Activated CD4-positive, alpha-beta memory T cell treated with anti-CD3 and anti-CD28 coated beads, Interleukin-2, amount 10 ng/mL, durations not matched to agents 7 days and 5 days (primary cell): Measurements from ENCODE around the gene GRK1. TPM values are rescaled to one million over a fixed set of nuclear protein-coding genes. Genes with fewer than 3 reads are reported as not detected.
"Not testable (repeated sequence)": the region's sequence is repeated elsewhere in the genome, so short reads cannot be mapped to it uniquely, and the experiment has no call there.

Experiments
- CTCF ChIA-PET: fragments of 350-600 bp; sonication (Branson Sonifier 250); formaldehyde crosslinking; loops from one replicate; lab custom pipeline; 2021; ENCODE audit warnings: antibody characterized with exemption, inconsistent platforms; lab: Charles Lee
- POLR2A ChIA-PET: fragments of 350-600 bp; sonication (Branson Sonifier 250); formaldehyde crosslinking; loops from one replicate; lab custom pipeline; 2021; ENCODE audit warnings: antibody characterized with exemption; lab: Charles Lee
- DNase-seq: peaks from one replicate; pipeline ENCODE4 v3.0.0-alpha.2; 2020
- H3K27ac Mint-ChIP-seq: one replicate; pipeline ENCODE4 v1.8.0; 2021; ENCODE audit warnings: mild to moderate bottlenecking, mixed read lengths
- H3K27me3 Mint-ChIP-seq: one replicate; pipeline ENCODE4 v1.8.0; 2021; ENCODE audit warnings: mixed read lengths
- H3K36me3 Mint-ChIP-seq: one replicate; pipeline ENCODE4 v1.8.0; 2021; ENCODE audit warnings: low read depth, mixed read lengths
- H3K4me1 Mint-ChIP-seq: one replicate; pipeline ENCODE4 v1.8.0; 2021; ENCODE audit warnings: mixed read lengths
- H3K4me3 Mint-ChIP-seq: one replicate; pipeline ENCODE4 v1.8.0; 2021; ENCODE audit warnings: mild to moderate bottlenecking, mixed read lengths
- H3K9me3 Mint-ChIP-seq: one replicate; pipeline ENCODE4 v1.8.0; 2021; ENCODE audit warnings: mixed read lengths
- total RNA-seq, 2 experiments: library from RNA; stranded (reverse); gene quantifications; one replicate each; pipeline ENCODE4 v1.2.3, GENCODE V29; 2021

GRK1 gene
- total RNA-seq, 2 experiments from 2014 or later = not detected

DNA sequence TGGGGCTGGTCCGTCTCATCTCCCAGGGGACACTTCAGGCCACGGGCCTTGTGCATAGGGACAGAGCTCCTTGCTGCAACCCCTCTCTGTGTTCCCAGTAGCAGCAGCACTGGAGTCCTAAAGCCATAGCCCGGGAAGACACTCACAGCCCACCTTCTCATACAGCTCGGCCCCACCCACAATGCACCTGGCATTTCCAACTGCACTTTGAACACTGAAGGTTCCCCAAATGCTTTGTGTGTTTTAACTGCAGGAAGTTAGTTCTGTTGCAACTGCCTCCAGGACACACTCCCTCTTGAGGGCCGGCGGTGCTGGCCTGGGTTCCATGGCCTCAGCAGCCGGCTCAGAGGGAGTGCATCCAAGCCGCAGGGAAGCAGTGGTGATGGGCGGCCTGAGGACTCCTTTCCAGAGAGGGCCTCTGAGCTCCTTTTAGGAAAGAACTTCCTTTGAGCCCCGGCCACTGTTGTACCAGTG, 69.3 kb downstream of the GRK1 start:
- Mint-ChIP-seq H3K27ac (no peak overlapping the region), H3K4me1 (peaks cover 9% of the 10 kb centered on the region), H3K36me3 (no peaks in the 10 kb centered on the region), H3K27me3 (peaks cover 17% of the 10 kb centered on the region), H3K4me3 (no peak overlapping the region), H3K9me3 (peaks cover 9% of the 10 kb centered on the region)
- POLR2A ChIA-PET = no interaction called here
- CTCF ChIA-PET = no interaction called here
- DNase-seq = no peak

DNA sequence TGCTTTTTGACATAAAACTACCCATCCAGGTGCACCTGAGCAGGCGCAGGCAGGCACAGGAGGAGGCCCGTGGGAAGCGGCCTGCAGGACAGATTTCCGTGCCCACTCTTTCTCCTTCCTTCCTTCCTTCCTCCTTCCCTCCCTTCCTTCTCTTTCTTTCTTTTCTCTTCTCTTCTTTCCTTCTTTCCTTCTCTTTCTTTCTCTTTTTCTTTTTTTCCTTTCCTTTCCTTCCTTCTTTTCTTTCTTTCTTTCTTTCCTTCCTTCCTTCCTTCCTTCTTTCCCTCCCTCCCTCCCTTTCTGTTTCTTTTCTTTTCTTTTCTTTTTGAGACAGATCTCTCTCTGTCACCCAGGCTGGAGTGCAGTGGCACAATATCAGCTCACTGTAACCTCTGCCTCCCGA, 70.8 kb downstream of the GRK1 start:
- Mint-ChIP-seq H3K4me1 (peaks cover 24% of the 10 kb centered on the region), H3K27me3 (peaks cover 25% of the 10 kb centered on the region), H3K27ac (no peak overlapping the region), H3K36me3 (no peaks in the 10 kb centered on the region), H3K4me3 (no peak overlapping the region), H3K9me3 (peaks cover 9% of the 10 kb centered on the region)
- no peak for DNase-seq
- CTCF ChIA-PET = no interaction called here
- POLR2A ChIA-PET = no interaction called here

DNA sequence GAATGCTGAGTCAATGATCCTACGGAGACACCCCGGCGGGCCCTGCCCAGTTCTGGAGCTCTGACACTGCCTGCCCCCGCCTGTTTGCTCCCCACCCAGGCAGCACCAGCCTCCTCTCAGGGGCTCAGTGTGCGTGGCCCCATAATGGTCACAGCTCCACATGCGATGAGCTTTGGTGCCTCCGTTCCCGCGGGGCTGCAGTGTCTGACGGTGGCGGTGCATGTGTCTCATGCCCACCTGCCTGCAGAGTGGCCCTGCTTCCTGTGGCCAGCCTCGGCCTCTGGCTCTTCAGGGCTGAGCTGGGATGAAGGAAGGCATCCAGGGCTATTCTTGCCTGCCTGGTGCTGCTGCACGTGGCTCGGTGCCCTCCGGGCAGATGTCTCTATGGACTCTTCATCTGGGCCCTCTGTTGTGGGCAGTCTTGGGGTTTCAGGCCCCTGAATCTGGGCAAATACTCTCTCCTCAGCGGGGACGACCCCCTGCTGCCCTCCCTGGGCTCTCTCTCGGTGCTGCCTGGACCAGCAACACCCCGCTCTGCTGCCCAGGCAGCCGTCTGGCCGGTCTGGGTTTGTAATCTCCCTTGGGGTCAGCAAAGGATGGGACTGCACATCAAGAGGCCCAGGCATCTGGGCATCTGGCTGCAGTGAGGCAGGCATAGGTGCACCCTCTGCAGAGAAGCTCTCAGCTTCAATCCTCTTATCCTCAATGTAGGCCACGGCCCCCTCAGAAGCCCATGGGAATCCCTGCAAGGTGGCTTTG, 72.7 kb downstream of the GRK1 start:
- no peak overlapping the region for H3K27ac Mint-ChIP-seq
- POLR2A ChIA-PET = no interaction called here
- CTCF ChIA-PET = interaction anchor here (0.6 kb wide), 1 partner anchor 288 kb away, joined by 3 read pairs; no protein-coding TSS in a partner anchor

DNA sequence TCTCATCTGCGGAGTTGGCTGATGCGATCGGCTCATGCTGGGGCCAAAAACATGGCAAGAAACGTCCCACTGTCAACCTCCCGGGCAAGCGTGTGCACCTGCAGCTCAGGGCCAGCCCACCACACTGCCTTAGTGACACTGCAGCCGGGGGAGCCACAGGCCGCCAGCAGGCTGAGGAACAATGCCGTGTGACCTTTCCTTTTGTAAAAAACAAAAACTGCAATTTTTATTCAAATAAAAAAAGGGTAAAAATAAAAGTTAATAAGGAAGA, 73.2 kb downstream of the GRK1 start:
- no peak overlapping the region for H3K4me3 Mint-ChIP-seq
- ChIA-PET POLR2A (no interaction called here), CTCF (no interaction called here)
- no peak for DNase-seq
- no peaks in the 10 kb centered on the region for H3K9me3 Mint-ChIP-seq
- H3K27ac Mint-ChIP-seq = no peak overlapping the region
- no peaks in the 10 kb centered on the region for H3K36me3 Mint-ChIP-seq
- peaks cover 24% of the 10 kb centered on the region for H3K4me1 Mint-ChIP-seq
- peaks cover 30% of the 10 kb centered on the region for H3K27me3 Mint-ChIP-seq

More for the DNA sequence above, 72.7 kb downstream of the GRK1 start:
- H3K4me3 Mint-ChIP-seq = no peak overlapping the region
- H3K4me1 Mint-ChIP-seq = peaks cover 24% of the 10 kb centered on the region
- H3K36me3 Mint-ChIP-seq = no peaks in the 10 kb centered on the region
- H3K9me3 Mint-ChIP-seq = no peaks in the 10 kb centered on the region
- DNase-seq = no peak
- H3K27me3 Mint-ChIP-seq = peaks cover 28% of the 10 kb centered on the region

DNA sequence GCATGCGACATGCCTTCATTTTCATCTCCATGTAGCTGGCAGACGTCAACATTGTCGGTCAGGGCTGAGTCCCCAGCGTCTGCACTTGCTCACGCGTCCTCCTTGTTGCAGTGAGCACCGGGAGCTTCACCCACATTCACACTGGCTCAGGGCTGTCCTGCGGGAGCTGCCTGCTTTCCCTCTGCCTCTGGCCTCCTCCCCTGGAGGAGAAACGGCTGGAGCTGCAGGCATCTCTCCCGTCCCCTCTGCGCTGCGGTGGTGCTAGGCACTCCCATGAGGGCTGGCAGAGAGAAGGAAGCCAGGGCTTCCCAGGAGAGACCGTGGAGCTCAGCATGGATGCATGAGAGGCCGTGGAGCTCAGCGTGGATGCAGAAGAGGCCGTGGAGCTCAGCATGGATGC, 73.6 kb downstream of the GRK1 start:
- no peak overlapping the region for H3K27ac Mint-ChIP-seq
- peaks cover 30% of the 10 kb centered on the region for H3K27me3 Mint-ChIP-seq
- ChIA-PET POLR2A (no interaction called here), CTCF (interaction anchor here (1.7 kb wide), 1 partner anchor 16 kb away, joined by 4 read pairs; no protein-coding TSS in a partner anchor)
- H3K4me3 Mint-ChIP-seq = no peak overlapping the region
- H3K4me1 Mint-ChIP-seq = peaks cover 24% of the 10 kb centered on the region
- DNase-seq = no peak
- no peaks in the 10 kb centered on the region for H3K9me3 Mint-ChIP-seq
- no peaks in the 10 kb centered on the region for H3K36me3 Mint-ChIP-seq

DNA sequence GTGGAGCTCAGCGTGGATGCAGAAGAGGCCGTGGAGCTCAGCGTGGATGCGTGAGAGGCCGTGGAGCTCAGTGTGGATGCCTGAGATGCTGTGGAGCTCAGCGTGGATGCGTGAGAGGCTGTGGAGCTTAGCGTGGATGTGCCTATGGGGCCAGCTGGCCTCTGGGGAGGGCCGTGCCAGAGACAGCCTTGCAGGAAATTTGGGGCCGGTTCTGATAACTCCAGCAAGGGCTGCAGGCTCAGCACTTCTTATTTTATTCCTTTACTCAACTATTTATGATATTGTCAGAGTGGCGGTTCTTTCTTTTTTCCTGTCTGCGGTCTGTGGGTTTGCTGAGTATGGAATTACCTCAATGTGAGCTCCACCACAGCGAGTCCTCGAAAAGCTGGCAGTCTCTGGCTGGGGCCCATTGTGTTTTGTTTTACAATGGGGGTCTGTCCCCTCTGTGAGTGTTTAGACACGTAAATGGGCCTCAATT, 74.2 kb downstream of the GRK1 start:
- H3K4me3 Mint-ChIP-seq = no peak overlapping the region
- H3K36me3 Mint-ChIP-seq = no peaks in the 10 kb centered on the region
- H3K4me1 Mint-ChIP-seq = peaks cover 24% of the 10 kb centered on the region
- CTCF ChIA-PET = interaction anchor here (0.6 to 1.7 kb wide), 2 partner anchors 17 to 495 kb away, joined by 3 to 4 read pairs; no protein-coding TSS in a partner anchor
- DNase-seq = peak; percentile 48
- no peaks in the 10 kb centered on the region for H3K9me3 Mint-ChIP-seq
- no peak overlapping the region for H3K27ac Mint-ChIP-seq
- POLR2A ChIA-PET = no interaction called here
- peaks cover 30% of the 10 kb centered on the region for H3K27me3 Mint-ChIP-seq

DNA sequence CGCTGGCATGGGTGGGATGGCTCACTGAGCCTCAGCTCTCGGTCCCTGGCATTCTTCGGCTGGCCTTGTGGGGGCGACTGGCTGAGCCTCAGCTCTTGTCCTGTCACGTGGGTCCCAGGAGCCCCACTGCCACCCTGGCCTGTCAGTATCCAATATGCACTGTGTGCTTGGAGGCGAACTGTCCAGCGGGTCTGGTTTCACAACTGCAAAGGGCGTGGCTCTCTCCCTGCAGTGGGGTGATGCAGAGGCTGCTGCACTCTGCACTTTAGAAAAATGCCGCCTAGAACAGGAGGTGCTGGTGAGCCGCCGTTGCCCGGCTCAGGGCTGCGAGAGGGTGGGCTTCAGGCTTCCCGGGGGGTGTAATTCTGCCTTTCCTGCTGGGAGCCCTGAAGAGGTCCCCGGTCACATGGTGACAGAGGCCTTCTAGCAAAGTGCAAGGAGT, 75.0 kb downstream of the GRK1 start:
- H3K27me3 Mint-ChIP-seq = peaks cover 29% of the 10 kb centered on the region
- peaks cover 24% of the 10 kb centered on the region for H3K4me1 Mint-ChIP-seq
- no peak overlapping the region for H3K4me3 Mint-ChIP-seq
- H3K36me3 Mint-ChIP-seq = no peaks in the 10 kb centered on the region
- H3K9me3 Mint-ChIP-seq = no peaks in the 10 kb centered on the region
- CTCF ChIA-PET = interaction anchor here (0.6 to 1.7 kb wide), 2 partner anchors 18 to 494 kb away, joined by 3 to 4 read pairs; no protein-coding TSS in a partner anchor
- POLR2A ChIA-PET = no interaction called here
- DNase-seq = peak; percentile 38
- H3K27ac Mint-ChIP-seq = no peak overlapping the region

DNA sequence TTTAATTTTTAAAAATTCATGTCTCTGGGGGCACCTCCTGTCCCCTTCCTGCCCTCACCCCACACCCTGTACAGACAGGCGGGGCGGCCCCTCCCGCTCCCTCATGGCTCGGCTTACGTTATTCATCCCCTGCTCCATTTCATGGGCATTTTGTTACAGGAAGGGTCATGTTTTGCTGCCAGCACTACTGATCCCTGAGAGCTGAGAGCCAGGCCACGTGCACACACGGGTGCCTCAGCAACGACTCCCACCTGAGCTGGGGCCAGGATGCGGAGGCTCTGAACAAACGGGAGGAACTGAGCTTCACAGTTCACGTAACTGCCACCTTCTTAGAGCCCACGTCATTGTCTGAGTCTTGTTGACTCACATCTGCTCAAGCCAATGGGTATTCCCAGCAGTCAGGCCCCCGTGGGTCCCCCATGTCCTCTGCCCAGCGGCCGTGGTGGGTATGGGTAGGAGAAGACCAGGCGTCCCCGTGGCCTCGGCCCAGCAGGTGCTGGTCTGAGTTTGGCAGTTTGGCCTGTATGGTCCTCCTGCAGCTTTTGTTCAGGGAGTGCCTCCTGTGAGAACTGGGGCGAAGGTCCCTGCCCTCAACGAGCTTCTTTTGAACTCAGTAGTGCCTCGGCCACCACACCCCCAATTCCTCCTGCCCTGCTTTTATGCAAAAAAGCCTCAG, 75.6 kb downstream of the GRK1 start:
- H3K27ac Mint-ChIP-seq = no peak overlapping the region
- H3K4me3 Mint-ChIP-seq = no peak overlapping the region
- peaks cover 29% of the 10 kb centered on the region for H3K27me3 Mint-ChIP-seq
- no peaks in the 10 kb centered on the region for H3K9me3 Mint-ChIP-seq
- no peaks in the 10 kb centered on the region for H3K36me3 Mint-ChIP-seq
- DNase-seq = no peak
- POLR2A ChIA-PET = no interaction called here
- peaks cover 24% of the 10 kb centered on the region for H3K4me1 Mint-ChIP-seq
- CTCF ChIA-PET = interaction anchor here (1.7 kb wide), 1 partner anchor 18 kb away, joined by 4 read pairs; no protein-coding TSS in a partner anchor

DNA sequence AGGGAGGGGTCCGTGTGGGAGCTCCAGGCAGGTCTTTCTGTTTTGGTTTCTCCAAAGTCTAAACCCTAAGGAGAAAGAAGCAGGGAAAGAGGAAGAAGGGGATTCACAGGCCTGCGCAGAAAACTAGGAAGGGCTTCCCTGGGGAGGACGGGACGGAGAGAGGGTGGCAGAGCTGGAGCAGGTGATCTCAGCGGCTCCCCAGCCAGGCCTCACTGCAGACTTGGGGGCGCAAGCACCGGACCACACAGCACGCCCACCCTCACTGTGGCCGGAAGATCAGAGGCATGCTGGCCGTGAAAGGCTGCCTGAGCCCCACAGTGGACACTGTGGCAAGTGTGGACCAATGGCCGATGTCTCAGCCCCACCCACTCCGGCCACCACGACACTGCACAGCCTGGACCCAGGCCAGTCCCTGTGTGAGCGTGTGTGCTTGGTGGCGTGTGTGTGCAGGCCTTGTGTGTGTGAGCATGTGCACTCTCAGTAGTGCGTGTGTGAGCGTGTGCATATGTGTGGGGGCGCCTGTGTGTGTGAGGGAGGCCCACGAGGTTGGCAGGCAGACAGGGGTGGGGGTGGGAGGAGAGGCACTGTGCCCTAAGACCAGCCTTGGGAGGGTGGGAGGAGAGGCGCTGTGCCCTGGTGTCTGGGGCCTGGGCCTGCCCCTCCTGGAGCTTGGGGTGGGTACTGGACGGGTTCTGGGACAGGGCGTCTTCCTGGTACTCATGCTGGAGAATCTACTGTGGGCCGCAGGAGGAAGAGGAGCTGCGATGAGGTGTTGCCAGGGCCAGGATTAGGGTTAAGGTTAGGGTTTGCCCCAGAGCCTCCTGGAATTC, 76.6 kb downstream of the GRK1 start:
- peaks cover 24% of the 10 kb centered on the region for H3K4me1 Mint-ChIP-seq
- H3K36me3 Mint-ChIP-seq = no peaks in the 10 kb centered on the region
- ChIA-PET POLR2A (no interaction called here), CTCF (no interaction called here)
- DNase-seq = no peak
- H3K27ac Mint-ChIP-seq = no peak overlapping the region
- H3K27me3 Mint-ChIP-seq = peaks cover 29% of the 10 kb centered on the region
- no peaks in the 10 kb centered on the region for H3K9me3 Mint-ChIP-seq
- H3K4me3 Mint-ChIP-seq = no peak overlapping the region

DNA sequence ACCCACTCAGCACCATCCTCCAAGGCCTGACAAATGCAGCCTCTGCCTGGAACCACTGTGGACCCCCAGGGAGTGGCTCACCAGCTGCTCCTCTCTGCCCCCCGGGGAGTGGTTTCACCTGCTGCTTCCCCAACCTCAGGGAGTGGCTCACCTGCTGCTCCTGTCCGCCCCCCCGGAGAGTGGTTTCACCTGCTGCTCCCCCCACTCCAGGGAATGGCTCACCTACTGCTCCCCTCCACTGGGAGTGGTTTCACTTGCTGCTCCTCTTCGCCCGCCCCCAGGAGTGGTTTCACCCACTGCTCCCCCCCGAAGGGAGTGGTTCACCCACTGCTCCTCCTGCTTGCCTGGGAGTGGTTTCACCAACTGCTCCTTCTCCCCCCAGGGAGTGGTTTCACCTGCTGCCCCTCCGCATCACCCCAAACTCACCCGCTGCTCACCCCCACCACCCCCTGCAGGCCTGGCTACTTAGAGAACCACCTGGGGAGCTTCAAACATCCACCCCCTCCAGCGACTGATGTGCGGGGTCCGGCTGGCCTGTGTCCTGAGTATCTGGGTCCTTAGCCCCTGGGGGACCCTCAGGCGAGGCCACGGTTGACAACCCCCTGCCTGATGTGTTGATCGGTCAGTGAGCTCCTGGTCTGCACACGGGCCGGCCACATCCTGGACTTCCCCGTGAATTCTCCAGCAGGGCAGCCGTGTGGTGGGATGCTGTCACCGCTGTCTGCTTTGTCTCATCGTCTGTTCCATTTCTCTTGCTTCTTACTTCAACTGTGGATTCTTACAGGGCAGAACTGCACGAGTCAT, 77.4 kb downstream of the GRK1 start:
- no peaks in the 10 kb centered on the region for H3K36me3 Mint-ChIP-seq
- POLR2A ChIA-PET = interaction anchor here (0.7 kb wide), 1 partner anchor 13 kb away, joined by 3 read pairs; no protein-coding TSS in a partner anchor
- H3K4me1 Mint-ChIP-seq = peaks cover 24% of the 10 kb centered on the region
- CTCF ChIA-PET = no interaction called here
- H3K9me3 Mint-ChIP-seq = no peaks in the 10 kb centered on the region
- H3K27me3 Mint-ChIP-seq = peaks cover 27% of the 10 kb centered on the region
- H3K4me3 Mint-ChIP-seq = no peak overlapping the region
- no peak for DNase-seq
- no peak overlapping the region for H3K27ac Mint-ChIP-seq

DNA sequence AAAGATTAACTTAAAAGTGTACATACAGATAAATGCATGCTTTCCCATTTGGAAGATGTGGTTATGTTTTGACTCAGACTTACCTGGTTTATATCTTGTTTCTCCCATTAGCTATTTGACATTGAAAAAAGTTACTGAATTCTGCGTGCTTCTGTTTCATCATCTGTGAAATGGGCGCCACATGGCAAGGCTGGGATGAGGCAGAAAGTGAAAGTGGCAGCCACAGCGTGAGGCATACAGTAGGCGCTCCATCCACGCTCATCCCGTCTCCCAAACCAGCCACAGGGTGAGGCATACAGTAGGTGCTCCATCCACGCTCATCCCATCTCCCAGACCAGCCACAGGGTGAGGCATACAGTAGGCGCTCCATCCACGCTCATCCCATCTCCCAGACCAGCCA, 78.0 kb downstream of the GRK1 start:
- no peaks in the 10 kb centered on the region for H3K36me3 Mint-ChIP-seq
- ChIA-PET POLR2A (interaction anchor here (0.7 kb wide), 1 partner anchor 14 kb away, joined by 3 read pairs; no protein-coding TSS in a partner anchor), CTCF (no interaction called here)
- peaks cover 24% of the 10 kb centered on the region for H3K4me1 Mint-ChIP-seq
- H3K27ac Mint-ChIP-seq = no peak overlapping the region
- DNase-seq = no peak
- no peak overlapping the region for H3K4me3 Mint-ChIP-seq
- peaks cover 22% of the 10 kb centered on the region for H3K27me3 Mint-ChIP-seq
- H3K9me3 Mint-ChIP-seq = no peaks in the 10 kb centered on the region

DNA sequence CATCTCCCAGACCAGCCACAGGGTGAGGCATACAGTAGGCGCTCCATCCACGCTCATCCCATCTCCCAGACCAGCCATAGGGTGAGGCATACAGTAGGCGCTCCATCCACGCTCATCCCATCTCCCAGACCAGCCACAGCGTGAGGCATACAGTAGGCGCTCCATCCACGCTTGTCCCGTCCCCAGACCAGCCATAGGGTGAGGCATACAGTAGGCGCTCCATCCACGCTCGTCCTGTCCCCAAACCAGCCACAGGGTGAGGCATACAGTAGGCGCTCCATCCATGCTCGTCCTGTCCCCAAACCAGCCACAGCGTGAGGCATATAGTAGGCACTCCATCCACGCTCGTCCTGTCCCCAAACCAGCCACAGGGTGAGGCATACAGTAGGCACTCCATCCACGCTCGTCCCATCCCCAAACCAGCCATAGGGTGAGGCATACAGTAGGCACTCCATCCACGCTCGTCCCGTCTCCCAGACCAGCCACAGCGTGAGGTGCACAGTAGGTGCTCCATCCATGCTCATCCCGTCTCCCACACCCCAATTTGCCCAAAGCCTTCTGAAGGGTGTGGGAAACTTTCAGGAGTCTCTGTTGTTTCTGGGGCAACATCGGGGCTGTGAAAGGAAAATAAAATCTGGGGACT, 78.6 kb downstream of the GRK1 start:
- CTCF ChIA-PET, H3K4me3 Mint-ChIP-seq, POLR2A ChIA-PET, H3K36me3 Mint-ChIP-seq, H3K9me3 Mint-ChIP-seq, DNase-seq, H3K27ac Mint-ChIP-seq: not testable (repeated sequence)
- H3K27me3 Mint-ChIP-seq = peaks cover 18% of the 10 kb centered on the region
- peaks cover 21% of the 10 kb centered on the region for H3K4me1 Mint-ChIP-seq
